Activated T-cell treated with anti-CD3 and anti-CD28 coated beads, Interleukin-2, amount 50 U/mL, for 72 hours (primary cell): ENCODE data around the gene HERC3. TPM values are rescaled to one million over a fixed set of nuclear protein-coding genes. Genes with fewer than 3 reads are reported as not detected.

Experiments
- ATAC-seq, 2 donors: fragments of 150-1000 bp; cut with Tn5 transposase; replicated peaks in 1 of 2; 2 replicates each; pipeline ENCODE4 v1.10.0; 2021; ENCODE audit warnings: moderate library complexity in 2 of 2, mild to moderate bottlenecking in 1 of 2
- DNase-seq, 2 donors: peaks; one replicate each; pipeline ENCODE4 v3.0.0; 2021 to 2022; ENCODE audit warnings: mixed read lengths in 1 of 2
- H3K27ac Mint-ChIP-seq: one replicate; pipeline ENCODE4 v1.8.0; 2022; ENCODE audit warnings: mild to moderate bottlenecking, moderate library complexity, mixed read lengths
- H3K27me3 Mint-ChIP-seq: one replicate; pipeline ENCODE4 v1.8.0; 2022; ENCODE audit warnings: low read depth, mixed read lengths
- H3K36me3 Mint-ChIP-seq, 2 donors: one replicate each; pipeline ENCODE4 v1.8.0; 2022; ENCODE audit warnings: mixed read lengths in 2 of 2, mild to moderate bottlenecking in 1 of 2; ENCODE audit not compliant: insufficient read depth in 2 of 2
- H3K4me1 Mint-ChIP-seq: one replicate; pipeline ENCODE4 v1.8.0; 2022; ENCODE audit warnings: low read depth, mixed read lengths
- H3K4me3 Mint-ChIP-seq, 2 donors: one replicate each; pipeline ENCODE4 v1.8.0; 2022; ENCODE audit warnings: mild to moderate bottlenecking in 2 of 2, mixed read lengths in 2 of 2, moderate library complexity in 2 of 2
- H3K9me3 Mint-ChIP-seq, 2 donors: one replicate each; pipeline ENCODE4 v1.8.0; 2022; ENCODE audit warnings: mixed read lengths in 2 of 2
- total RNA-seq, 2 donors: library from RNA; stranded (reverse); gene quantifications; one replicate each; pipeline ENCODE4 v1.2.3, GENCODE V29; 2022

The HERC3 gene
- 10 to 100 TPM; 22.0 to 32.3 TPM for total RNA-seq

DNA sequence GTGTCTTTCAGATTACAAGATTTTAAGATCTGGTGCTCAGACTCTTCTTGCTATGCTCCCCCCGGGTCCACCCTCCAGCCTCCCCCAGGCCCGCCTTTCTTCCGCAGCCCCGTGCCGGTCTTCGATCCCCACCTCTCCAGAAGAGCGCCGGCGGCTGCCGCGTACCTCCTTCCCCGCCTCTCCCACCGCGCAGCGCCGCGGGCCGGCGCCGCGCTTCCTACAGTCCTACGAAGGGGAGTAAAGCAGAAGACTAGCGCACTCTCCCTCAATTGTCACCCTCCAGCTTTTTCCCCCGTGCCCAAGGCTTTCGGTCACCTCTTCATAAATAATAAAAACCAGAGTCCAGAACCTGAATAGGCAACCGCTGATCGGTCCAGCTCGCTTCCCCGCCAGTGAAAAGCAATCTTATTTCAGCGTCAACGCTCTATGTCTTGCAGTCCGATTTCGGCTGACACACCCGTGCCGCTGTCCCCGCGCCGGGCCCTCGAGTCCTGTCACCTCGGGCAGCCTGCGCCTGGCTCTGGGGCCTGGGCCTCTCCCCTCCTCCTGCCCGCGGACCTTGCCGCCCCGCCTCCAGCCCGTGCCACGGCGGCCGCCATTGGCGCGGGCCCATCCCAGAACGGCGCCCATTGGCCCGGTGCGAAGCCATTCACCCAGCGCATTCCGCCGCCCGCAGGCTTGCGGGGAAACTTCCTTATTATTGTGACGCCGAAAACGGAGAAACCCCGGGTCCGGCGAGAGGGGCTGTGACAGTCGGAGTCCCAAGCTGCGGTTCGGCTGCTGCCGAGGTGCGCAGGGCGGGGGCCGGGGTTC lies at the start of gene HERC3:
Gene HERC3 (plus strand): TSS at position 694 of the 813 bp plus-strand sequence. CDS start 13,344 bp downstream, outside the sequence.
- Mint-ChIP-seq H3K4me1 (peaks cover 55% of the 10 kb centered on the region), H3K27me3 (no peaks in the 10 kb centered on the region), H3K27ac (peak within 1 kb of the TSS; percentile 92), H3K4me3 (peak within 1 kb of the TSS; percentile 97 to 100), H3K36me3 (peaks cover 2 to 4% of the 10 kb centered on the region in 2 donors), H3K9me3 (no peaks in the 10 kb centered on the region)
- peak; percentile 91 to 92 for DNase-seq
- ATAC-seq = peak; percentile 93

DNA sequence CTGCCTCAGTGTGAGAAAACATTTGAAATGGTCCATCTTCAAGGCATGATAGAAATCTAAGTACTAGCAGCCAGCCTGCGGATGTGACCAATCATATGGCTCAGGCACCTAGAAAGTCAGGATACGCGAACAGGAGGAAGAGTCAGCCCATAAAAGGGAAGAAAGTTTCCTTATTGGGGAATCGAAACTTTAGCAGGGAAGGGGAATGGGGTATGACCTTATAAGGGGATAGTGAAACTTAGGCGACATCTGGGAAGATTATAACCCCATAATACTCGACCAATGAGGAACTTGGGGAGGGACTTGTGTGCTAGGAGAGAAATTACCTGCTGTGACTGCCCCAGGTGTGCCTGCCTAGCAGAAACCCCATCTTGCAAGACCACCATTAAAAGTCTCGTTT lies 42.5 kb upstream of the HERC3 start:
- H3K4me3 Mint-ChIP-seq = no peak overlapping the region
- DNase-seq (no peak), ATAC-seq (no peak)
- H3K27me3 Mint-ChIP-seq = no peaks in the 10 kb centered on the region
- no peak overlapping the region for H3K27ac Mint-ChIP-seq
- H3K36me3 Mint-ChIP-seq = no peaks in the 10 kb centered on the region
- H3K4me1 Mint-ChIP-seq = no peaks in the 10 kb centered on the region
- no peaks in the 10 kb centered on the region for H3K9me3 Mint-ChIP-seq

DNA sequence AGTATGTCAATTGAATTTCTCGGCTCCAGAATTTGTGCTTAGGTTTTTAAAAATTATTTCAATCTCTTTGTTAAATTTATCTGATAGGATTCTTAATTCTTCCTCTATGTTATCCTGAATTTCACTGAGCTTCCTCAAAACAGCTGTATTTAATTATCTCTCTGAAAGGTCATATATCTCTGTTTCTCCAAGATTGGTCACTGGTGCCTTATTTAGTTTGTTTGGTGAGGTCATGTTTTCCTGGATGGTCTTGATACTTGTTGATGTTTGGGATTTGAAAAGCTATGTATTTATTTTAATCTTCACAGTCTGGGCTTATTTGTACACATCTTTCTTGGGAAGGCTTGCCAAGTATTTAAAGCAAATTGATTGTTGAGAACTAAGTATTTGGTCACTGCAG lies 24.7 kb upstream of the HERC3 start:
- H3K4me3 Mint-ChIP-seq = no peak overlapping the region
- no peak for ATAC-seq
- peaks cover 2 to 6% of the 10 kb centered on the region in 2 donors for H3K9me3 Mint-ChIP-seq

DNA sequence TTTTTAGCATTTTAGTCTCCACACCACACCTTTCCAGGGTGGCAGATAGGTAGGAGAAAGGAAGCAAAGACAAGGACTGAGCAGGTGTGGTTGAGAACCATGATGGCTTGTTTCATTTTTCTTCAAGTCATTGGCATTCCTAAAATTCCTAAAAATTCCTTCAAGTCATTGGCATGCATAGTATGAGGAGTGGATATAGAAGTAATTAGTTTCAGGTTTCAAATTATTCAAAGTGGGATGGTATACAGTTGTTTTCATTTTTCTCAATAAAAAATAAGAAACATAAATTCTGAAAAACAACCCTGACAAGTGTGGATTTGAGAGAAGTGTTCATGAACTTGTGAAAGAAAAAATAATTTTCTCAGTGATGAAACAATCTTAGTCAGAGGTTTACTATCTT lies 22.3 kb upstream of the HERC3 start:
- Mint-ChIP-seq H3K9me3 (peaks cover 2 to 6% of the 10 kb centered on the region in 2 donors), H3K27ac (no peak overlapping the region), H3K4me3 (no peak overlapping the region), H3K36me3 (peaks cover 0 to 2% of the 10 kb centered on the region in 2 donors), H3K27me3 (no peaks in the 10 kb centered on the region), H3K4me1 (no peaks in the 10 kb centered on the region)
- DNase-seq = no peak
- ATAC-seq = no peak

More for the DNA sequence above, 24.7 kb upstream of the HERC3 start:
- Mint-ChIP-seq H3K27me3 (no peaks in the 10 kb centered on the region), H3K36me3 (peaks cover 0 to 2% of the 10 kb centered on the region in 2 donors), H3K4me1 (no peaks in the 10 kb centered on the region), H3K27ac (no peak overlapping the region)
- DNase-seq = no peak

DNA sequence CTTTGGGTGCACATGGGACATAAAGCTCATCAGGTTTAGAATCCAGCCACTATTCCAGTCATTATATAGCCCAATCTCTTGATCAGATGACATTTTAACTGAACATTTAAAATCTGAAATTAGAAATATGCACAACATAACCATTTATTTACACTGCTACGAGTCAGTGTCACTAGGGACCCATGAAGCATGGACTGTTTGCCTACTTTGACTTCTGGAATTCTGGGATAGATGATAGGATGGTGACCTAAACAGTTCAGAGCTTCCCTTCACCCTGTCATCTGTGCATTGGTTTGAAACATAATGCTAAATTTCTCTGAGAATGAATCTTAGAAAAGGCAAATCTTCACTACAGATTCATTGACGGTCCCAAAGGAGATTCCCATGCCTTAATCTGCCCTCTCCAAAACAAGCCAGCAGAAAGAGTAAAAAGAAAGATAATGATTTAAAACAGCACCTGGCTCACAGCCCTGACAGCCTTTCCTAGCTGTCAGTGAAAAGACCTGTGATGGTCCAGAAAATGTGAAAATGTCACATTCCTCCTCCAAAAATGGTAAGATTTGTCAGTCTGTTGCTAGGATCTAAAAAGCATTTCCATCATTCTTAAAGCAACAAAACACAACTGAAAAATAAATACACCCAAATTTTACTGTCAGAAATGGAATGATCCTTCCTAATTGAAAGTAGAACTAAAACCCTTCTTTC lies 18.9 kb upstream of the HERC3 start:
- Mint-ChIP-seq H3K4me3 (no peak overlapping the region), H3K36me3 (no peaks in the 10 kb centered on the region), H3K4me1 (no peaks in the 10 kb centered on the region), H3K27me3 (no peaks in the 10 kb centered on the region), H3K27ac (no peak overlapping the region), H3K9me3 (no peaks in the 10 kb centered on the region)
- DNase-seq (no peak), ATAC-seq (no peak)

DNA sequence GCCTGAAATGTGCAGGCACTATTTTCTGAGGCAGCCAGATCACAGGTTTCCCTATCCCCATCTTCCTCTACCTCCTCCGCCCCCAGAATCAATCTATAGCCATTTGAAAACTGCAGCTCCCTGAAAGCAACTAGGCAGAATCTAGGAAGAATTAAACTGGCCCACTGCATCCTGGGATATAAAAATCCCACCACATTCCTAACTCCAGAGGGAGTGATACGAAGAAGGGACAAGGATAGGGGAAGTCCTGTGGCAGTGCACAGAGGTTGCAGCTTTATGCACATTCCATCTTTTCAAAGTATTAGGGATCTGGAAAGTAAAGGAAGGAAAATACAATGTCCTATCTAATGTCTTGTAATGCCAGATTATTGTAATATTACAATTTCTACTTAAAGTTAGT lies 18.3 kb upstream of the HERC3 start:
- DNase-seq (no peak), ATAC-seq (no peak)
- no peaks in the 10 kb centered on the region for H3K4me1 Mint-ChIP-seq
- H3K36me3 Mint-ChIP-seq = no peaks in the 10 kb centered on the region
- H3K27me3 Mint-ChIP-seq = no peaks in the 10 kb centered on the region
- no peak overlapping the region for H3K27ac Mint-ChIP-seq
- no peak overlapping the region for H3K4me3 Mint-ChIP-seq
- H3K9me3 Mint-ChIP-seq = peaks cover 0 to 3% of the 10 kb centered on the region in 2 donors

DNA sequence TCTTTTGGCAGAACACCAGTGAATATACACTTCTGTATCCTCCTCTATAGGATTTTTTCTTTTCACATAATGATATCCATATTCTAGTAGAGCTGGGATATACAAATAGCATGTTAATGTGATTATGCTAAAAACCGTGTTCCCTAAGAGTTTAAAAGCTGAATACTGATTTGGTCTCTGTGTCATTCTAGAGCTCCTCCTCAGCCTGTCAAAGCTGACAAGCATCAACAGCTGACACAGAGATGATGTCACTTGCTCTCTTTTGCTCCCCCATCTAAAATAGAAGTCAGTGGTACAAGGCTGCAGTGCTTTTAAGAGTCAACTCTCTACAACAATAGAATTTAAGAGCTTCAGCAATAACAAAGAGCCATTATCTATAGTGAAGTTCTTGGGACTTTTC lies 17.1 kb upstream of the HERC3 start:
- Mint-ChIP-seq H3K36me3 (no peaks in the 10 kb centered on the region), H3K27ac (no peak overlapping the region), H3K9me3 (peaks cover 0 to 3% of the 10 kb centered on the region in 2 donors), H3K27me3 (no peaks in the 10 kb centered on the region), H3K4me3 (no peak overlapping the region), H3K4me1 (no peaks in the 10 kb centered on the region)
- DNase-seq (no peak), ATAC-seq (no peak)

DNA sequence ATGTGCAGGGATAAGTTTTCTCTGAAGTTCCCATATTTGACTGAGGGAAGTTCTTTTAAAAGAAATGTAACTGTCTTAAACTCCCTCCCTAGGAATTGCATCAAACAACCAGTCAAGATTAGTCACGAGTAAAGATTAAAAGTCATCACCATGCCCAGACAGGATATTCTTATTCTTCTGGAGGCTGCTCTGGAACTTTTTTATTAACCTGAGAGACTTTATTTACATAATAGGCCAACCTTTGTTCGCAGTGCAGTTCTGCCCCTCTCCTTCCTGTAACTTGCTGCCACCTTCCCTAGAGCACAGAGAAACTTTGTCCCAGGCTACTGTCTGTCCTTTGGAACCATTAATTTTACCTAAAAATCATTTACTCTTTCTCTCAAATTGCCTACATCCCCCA lies 9.8 kb upstream of the HERC3 start:
- no peak for DNase-seq
- Mint-ChIP-seq H3K9me3 (peaks cover 0 to 3% of the 10 kb centered on the region in 2 donors), H3K36me3 (no peaks in the 10 kb centered on the region), H3K27me3 (no peaks in the 10 kb centered on the region), H3K4me3 (no peak overlapping the region), H3K27ac (no peak overlapping the region), H3K4me1 (peaks cover 6% of the 10 kb centered on the region)
- no peak for ATAC-seq

DNA sequence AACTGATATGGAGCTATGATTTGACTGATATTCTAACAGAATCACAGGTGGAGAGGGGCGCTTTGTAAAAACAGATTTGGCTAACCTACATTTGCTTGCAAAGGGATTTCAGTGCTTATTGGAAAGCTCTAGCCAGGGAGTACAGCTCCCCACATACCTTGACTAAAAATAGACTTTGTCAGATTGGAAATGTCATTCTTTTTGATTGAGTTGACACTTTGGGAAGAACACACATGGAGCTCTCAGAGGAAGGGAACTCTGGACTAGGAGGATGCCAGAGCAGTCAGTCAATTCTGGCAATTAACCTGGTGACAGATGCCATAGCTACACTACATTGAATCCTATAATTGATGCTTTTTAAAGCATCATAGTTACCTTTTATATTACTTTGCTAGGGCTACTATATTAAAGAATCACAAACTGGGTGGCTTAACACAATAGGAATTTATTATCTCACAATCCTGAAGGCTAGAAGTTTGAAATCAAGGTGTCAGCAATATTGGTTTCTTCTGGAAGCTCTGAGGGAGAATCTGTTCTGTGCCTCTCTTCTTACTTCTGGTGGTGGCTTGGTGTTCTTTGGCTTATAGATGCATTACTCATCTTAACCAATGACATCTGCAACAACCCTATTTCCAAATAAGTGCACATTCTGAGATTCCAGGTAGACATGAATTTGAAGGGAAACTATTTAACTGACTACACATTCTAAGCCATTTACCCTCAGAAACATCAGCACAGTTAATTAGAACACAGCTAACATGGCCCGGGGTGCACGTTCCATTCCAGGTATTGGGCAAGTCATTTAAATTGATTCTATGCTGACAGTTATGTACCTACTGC lies 8.4 kb upstream of the HERC3 start:
- no peaks in the 10 kb centered on the region for H3K9me3 Mint-ChIP-seq
- no peak for ATAC-seq
- no peak for DNase-seq
- peaks cover 6% of the 10 kb centered on the region for H3K4me1 Mint-ChIP-seq
- no peaks in the 10 kb centered on the region for H3K27me3 Mint-ChIP-seq
- H3K27ac Mint-ChIP-seq = no peak overlapping the region
- H3K36me3 Mint-ChIP-seq = no peaks in the 10 kb centered on the region
- H3K4me3 Mint-ChIP-seq = no peak overlapping the region

DNA sequence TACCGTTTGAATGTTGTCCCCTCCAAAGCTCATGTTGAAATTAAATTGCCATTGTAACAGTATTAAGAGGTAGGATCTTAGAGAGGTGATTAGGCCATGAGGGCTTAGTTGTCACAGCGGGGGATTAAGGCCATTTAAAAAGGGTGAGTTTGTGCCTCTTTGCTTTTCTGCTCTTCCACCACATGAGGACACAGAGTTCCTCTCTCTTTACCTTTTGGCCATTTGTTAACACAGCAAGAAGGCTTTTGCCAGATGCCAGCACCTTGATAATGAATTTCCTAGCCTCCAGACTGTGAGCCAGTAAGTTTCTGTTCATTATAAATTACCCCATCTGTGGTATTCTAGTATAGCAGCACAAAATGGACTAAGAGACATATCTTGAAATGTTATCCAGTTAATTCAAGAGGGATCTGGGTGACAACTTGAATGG lies 7.8 kb upstream of the HERC3 start:
- DNase-seq (no peak), ATAC-seq (no peak)
- Mint-ChIP-seq H3K36me3 (no peaks in the 10 kb centered on the region), H3K4me1 (peaks cover 6% of the 10 kb centered on the region), H3K9me3 (no peaks in the 10 kb centered on the region), H3K27ac (no peak overlapping the region), H3K4me3 (no peak overlapping the region), H3K27me3 (no peaks in the 10 kb centered on the region)

DNA sequence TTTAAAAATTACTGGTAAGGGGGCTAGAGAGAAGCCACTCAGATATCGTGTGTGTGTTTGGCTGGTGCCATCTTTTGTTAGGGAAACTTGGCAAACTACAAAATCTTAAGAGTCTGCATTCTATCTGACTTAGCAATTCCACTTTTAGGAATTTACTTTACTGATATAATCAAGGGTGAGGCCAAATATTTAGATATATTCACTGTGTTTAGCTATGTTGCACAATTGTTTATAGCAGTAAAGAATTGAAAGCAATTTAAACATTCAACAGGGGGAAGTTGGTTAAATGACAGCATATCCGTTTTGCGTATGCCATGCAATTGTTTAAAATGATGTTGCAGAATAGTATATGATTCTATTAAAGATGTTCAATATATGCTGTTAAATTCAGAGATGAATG lies 6.4 kb upstream of the HERC3 start:
- no peaks in the 10 kb centered on the region for H3K27me3 Mint-ChIP-seq
- no peaks in the 10 kb centered on the region for H3K36me3 Mint-ChIP-seq
- H3K4me3 Mint-ChIP-seq = no peak overlapping the region
- ATAC-seq (no peak), DNase-seq (no peak)
- no peak overlapping the region for H3K27ac Mint-ChIP-seq
- H3K4me1 Mint-ChIP-seq = peaks cover 12% of the 10 kb centered on the region
- H3K9me3 Mint-ChIP-seq = no peaks in the 10 kb centered on the region

DNA sequence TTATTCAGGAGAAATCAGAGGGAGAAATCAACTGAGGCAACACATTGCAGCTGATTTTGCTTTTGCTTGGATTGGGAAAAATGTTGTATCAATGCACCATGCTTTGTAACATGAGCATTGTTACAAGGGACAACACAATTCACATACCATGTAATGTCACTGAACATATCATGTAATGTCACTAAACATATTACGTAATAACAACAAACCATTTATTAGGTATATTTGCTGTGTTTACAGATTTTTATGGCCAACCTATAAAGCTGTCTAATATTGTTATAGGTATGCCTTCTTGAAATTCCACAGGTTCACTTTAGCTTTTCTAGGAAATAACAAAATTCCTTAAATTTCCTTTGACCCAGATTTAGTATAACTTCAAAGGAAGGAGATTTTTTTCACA lies 5.0 kb upstream of the HERC3 start:
- no peak overlapping the region for H3K4me3 Mint-ChIP-seq
- no peak for DNase-seq
- ATAC-seq = no peak
- no peaks in the 10 kb centered on the region for H3K9me3 Mint-ChIP-seq
- no peak overlapping the region for H3K27ac Mint-ChIP-seq
- peaks cover 0 to 2% of the 10 kb centered on the region in 2 donors for H3K36me3 Mint-ChIP-seq
- no peaks in the 10 kb centered on the region for H3K27me3 Mint-ChIP-seq
- peaks cover 24% of the 10 kb centered on the region for H3K4me1 Mint-ChIP-seq
